Cerebellar nuclear complex (tissue), 1 donor: ENCODE measurements around the gene MAP2K3.
"Not testable (repeated sequence)": the region's sequence is repeated elsewhere in the genome, so short reads cannot be mapped to it uniquely, and the experiment has no call there.

Source experiments
- DNase-seq, 2 experiments: peaks; one replicate each; lab custom pipeline; 2025; lab: John Stamatoyannopoulos, UW

The MAP2K3 gene

GRCh38 chr17:21328778-21329177 is 44.3 kb downstream of the MAP2K3 start:
- not testable (repeated sequence) for DNase-seq

- no peak for DNase-seq
Observed at GRCh38 chr17:21330436-21331160, 46.1 kb downstream of the MAP2K3 start.

GRCh38 chr17:21336541-21337294 is 52.2 kb downstream of the MAP2K3 start:
- DNase-seq = not testable (repeated sequence)

GRCh38 chr17:21337981-21338625 is 53.6 kb downstream of the MAP2K3 start:
- not testable (repeated sequence) for DNase-seq

GRCh38 chr17:21339011-21339410 is 54.5 kb downstream of the MAP2K3 start:
- no peak for DNase-seq

- DNase-seq = not testable (repeated sequence)
Observed at GRCh38 chr17:21339571-21339970, 55.1 kb downstream of the MAP2K3 start.

- not testable (repeated sequence) for DNase-seq
Observed at GRCh38 chr17:21340407-21340806, 55.9 kb downstream of the MAP2K3 start.

- not testable (repeated sequence) for DNase-seq
Observed at GRCh38 chr17:21341279-21341678, 56.8 kb downstream of the MAP2K3 start.

- DNase-seq = not testable (repeated sequence)
Observed at GRCh38 chr17:21341925-21342540, 57.5 kb downstream of the MAP2K3 start.

GRCh38 chr17:21343061-21343949 is 58.8 kb downstream of the MAP2K3 start:
- not testable (repeated sequence) for DNase-seq

GRCh38 chr17:21344801-21345200 is 60.3 kb downstream of the MAP2K3 start:
- DNase-seq = not testable (repeated sequence)

GRCh38 chr17:21345236-21345635 is 60.7 kb downstream of the MAP2K3 start:
- no peak for DNase-seq

GRCh38 chr17:21346107-21346506 is 61.6 kb downstream of the MAP2K3 start:
- DNase-seq = not testable (repeated sequence)

GRCh38 chr17:21346651-21347250 is 62.2 kb downstream of the MAP2K3 start:
- DNase-seq = not testable (repeated sequence)

GRCh38 chr17:21347660-21348059 is 63.1 kb downstream of the MAP2K3 start:
- DNase-seq = not testable (repeated sequence)

- DNase-seq = not testable (repeated sequence)
Observed at GRCh38 chr17:21348081-21348925, 63.8 kb downstream of the MAP2K3 start.

GRCh38 chr17:21348926-21349261 is 64.4 kb downstream of the MAP2K3 start:
- not testable (repeated sequence) for DNase-seq

GRCh38 chr17:21349358-21350050 is 65.0 kb downstream of the MAP2K3 start:
- not testable (repeated sequence) for DNase-seq

- not testable (repeated sequence) for DNase-seq
Observed at GRCh38 chr17:21350495-21350894, 66.0 kb downstream of the MAP2K3 start.
